Karpas-422 (cell line): Measurements from ENCODE around the gene SC5D. TPM values are rescaled to one million over a fixed set of nuclear protein-coding genes. Genes with fewer than 3 reads are reported as not detected.

Experiments
- DNase-seq: peaks from one replicate; pipeline ENCODE4 v3.0.0-alpha.2; 2015
- H2AFZ ChIP-seq: fragments of 200-600 bp; sonication (generic); 2 replicates; pipeline ENCODE4 v1.6.1; 2014; ENCODE audit warnings: antibody characterized with exemption, low read length, mixed read lengths
- H3K27ac ChIP-seq: fragments of 200-600 bp; sonication (generic); 2 replicates; pipeline ENCODE4 v1.5.1; 2014; ENCODE audit warnings: mild to moderate bottlenecking, low read length, moderate library complexity
- H3K27me3 ChIP-seq: fragments of 200-600 bp; sonication (generic); 2 replicates; pipeline ENCODE4 v1.6.1; 2014; ENCODE audit warnings: low read length, mixed read lengths
- H3K36me3 ChIP-seq: fragments of 200-600 bp; sonication (generic); 2 replicates; pipeline ENCODE4 v1.6.1; 2014; ENCODE audit warnings: low read length, mixed read lengths; ENCODE audit not compliant: insufficient read depth
- H3K4me1 ChIP-seq: fragments of 200-600 bp; sonication (generic); 2 replicates; pipeline ENCODE4 v1.6.1; 2014; ENCODE audit warnings: mild to moderate bottlenecking, low read length, mixed read lengths
- H3K4me2 ChIP-seq: fragments of 200-600 bp; sonication (generic); 2 replicates; pipeline ENCODE4 v1.6.1; 2014; ENCODE audit warnings: low read length, low read depth, mild to moderate bottlenecking; ENCODE audit not compliant: poor library complexity, severe bottlenecking
- H3K4me3 ChIP-seq: fragments of 200-600 bp; sonication (generic); 2 replicates; pipeline ENCODE4 v1.5.1; 2014; ENCODE audit warnings: mild to moderate bottlenecking, antibody characterized with exemption, low read length, mixed read lengths
- H3K79me2 ChIP-seq: fragments of 200-600 bp; sonication (generic); 2 replicates; pipeline ENCODE4 v1.6.1; 2014; ENCODE audit warnings: mild to moderate bottlenecking, low read length, mixed read lengths
- H3K9ac ChIP-seq: fragments of 200-600 bp; sonication (generic); 2 replicates; pipeline ENCODE4 v1.6.0; 2014; ENCODE audit warnings: low read length
- H3K9me2 ChIP-seq: fragments of 200-600 bp; sonication (generic), shearing (Covaris generic); replicated peaks from 2 replicates; pipeline ENCODE4 v1.6.0; 2014; ENCODE audit warnings: mild to moderate bottlenecking, low read length, moderate library complexity; ENCODE audit not compliant: insufficient read depth
- H3K9me3 ChIP-seq: fragments of 300-700, 200-600 bp; sonication (generic); 2 replicates; pipeline ENCODE4 v1.6.1; 2014; ENCODE audit warnings: low read length, mixed read lengths
- H4K20me1 ChIP-seq: fragments of 200-600 bp; sonication (generic); 2 replicates; pipeline ENCODE4 v1.6.1; 2014; ENCODE audit warnings: mild to moderate bottlenecking, antibody characterized with exemption, low read length, low read depth; ENCODE audit not compliant: insufficient read depth
- total RNA-seq: library from RNA; depleted of rRNA; stranded (reverse); fragments of >200 nt; shearing (Covaris generic); gene quantifications from 2 replicates; pipeline ENCODE4 v1.2.3, GENCODE V29; 2014; ENCODE audit warnings: low replicate concordance

Gene SC5D
- total RNA-seq, 1 experiment from 2014 or later = 27.2 TPM

DNA sequence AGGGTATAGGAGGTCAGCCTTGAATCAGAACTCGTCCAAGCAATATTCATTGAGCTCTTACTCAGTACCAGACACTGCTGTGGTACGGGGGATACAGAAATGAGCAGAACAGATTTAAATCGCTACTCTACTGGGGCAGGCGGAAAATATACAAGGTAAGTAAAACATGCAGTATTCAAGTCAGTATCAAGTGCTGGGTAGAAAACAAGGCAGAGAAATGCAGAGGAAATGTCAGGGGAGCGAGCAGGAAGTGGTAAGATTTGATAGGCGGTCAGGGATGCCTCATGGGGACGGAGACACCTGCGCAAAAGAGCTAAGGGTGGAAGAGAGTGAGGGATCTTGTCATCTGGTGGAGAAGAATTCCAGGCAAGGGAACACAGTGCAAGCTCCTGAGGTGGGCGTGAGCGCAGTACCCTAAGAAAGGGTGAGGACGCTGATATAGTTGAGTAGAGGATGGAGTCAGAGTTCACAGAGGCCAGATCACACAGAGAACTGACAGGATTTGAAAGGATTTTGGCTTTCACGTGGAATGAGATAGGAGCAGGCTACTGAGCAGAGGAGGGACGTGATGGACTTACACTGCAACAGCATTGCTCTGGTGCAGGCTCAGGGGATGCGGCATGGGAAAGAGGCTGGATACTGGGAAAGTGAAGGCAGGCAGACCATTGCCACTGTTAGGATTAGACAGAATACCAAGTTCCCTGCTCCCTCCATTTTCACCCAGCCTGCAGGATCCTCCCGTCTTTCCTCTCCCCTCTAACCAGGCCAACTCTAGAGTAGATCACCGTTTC lies 35.8 kb downstream of the SC5D start:
- H4K20me1 ChIP-seq = no peaks in the 10 kb centered on the region
- peak overlapping the region; percentile 52 for H3K4me2 ChIP-seq
- no peaks in the 10 kb centered on the region for H3K79me2 ChIP-seq
- peak; percentile 56 for DNase-seq
- peak overlapping the region; percentile 26; the same call in 1 of the 2 replicates for H3K4me3 ChIP-seq
- H3K4me1 ChIP-seq = peaks cover 44% of the 10 kb centered on the region
- peak overlapping the region; percentile 72 for H3K27ac ChIP-seq
- no peaks in the 10 kb centered on the region for H3K36me3 ChIP-seq
- H3K27me3 ChIP-seq = no peaks in the 10 kb centered on the region
- no peaks in the 10 kb centered on the region for H3K9me2 ChIP-seq
- H3K9me3 ChIP-seq = no peaks in the 10 kb centered on the region
- peak overlapping the region; percentile 52 for H3K9ac ChIP-seq
- H2AFZ ChIP-seq = peak overlapping the region; percentile 33; the same call in 1 of the 2 replicates

DNA sequence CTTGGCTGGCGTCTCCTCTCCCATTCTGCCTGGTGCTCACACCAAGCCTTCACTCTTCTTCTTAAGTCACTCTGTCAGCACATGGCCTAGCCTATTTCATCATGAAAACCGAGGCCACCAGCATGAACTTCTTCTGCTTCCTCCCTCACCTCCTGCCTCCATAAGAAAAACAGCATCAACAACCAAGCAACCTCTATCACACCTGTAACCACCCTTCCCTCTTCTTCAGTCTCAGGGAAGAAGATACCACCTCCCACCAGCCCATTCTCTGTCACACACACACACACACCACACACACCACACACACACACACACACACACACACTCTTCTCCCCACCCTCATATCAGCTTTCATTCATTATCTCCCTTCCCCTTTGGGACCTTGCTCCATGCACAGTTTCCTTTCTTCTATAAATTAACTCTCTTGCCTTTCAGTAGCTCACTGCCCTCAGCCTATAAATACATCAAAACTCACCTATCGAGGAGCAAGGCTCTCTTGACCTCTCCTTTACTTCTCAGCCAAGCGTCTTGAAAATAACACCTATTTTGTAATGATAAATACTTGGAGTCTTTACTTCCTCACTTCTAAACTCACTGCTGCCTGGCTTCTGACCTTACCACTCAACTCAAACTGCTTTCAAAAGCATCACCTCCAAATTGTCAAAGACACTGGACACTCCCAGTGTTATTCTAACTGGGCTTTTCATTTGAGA lies 36.6 kb downstream of the SC5D start:
- Histone ChIP-seq H2AFZ (no peak overlapping the region), H3K9me2 (no peaks in the 10 kb centered on the region), H3K9me3 (no peaks in the 10 kb centered on the region), H3K36me3 (no peaks in the 10 kb centered on the region), H3K27me3 (no peaks in the 10 kb centered on the region), H3K9ac (peak overlapping the region; percentile 52; the same call in 1 of the 2 replicates), H3K4me2 (peak overlapping the region; percentile 52), H3K4me1 (peaks cover 38% of the 10 kb centered on the region), H3K4me3 (no peak overlapping the region), H4K20me1 (no peaks in the 10 kb centered on the region), H3K27ac (peak overlapping the region; percentile 72; the same call in 1 of the 2 replicates), H3K79me2 (no peaks in the 10 kb centered on the region)
- DNase-seq = no peak

GRCh38 chr11:121329781-121330395 lies 37.3 kb downstream of the SC5D start:
- no peak overlapping the region for H3K27ac ChIP-seq

DNA sequence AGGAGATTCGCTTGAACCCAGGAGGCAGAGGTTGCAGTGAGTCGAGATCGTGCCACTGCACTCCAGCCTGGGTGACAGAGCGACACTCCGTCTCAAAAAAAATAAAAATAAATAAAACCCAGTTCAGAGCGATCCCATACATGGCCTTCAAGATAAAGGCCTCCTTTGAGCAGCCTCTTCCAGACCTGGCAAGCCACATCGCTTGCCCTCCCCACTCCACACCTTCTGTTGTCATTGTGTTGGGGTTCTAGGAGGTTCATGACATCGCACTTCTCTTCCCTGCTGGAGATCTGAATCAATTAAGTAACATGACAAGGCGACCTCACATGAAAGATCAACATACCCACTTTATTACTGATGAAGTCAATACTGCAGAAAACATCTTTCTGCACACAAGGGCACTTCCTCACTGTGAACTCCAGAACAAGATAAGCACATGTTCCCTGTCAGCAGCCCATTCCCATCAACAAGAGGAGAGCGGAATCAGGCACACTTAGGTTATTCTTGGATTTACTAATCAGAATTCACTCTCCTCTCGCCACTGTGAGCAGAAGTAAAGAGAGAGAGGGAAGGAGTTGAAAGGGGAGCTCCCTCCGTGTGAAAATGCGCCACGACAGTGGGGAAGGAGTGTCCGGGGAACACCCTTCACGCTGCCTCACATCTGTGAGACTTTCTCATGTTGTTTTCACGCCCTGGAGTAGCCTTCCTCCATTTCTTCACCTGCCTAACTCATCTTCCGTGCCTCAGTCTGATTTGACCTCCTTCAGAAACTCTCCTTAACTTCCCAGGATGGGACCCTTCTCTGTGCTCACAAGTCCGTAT lies 38.3 kb downstream of the SC5D start:
- H3K27me3 ChIP-seq = no peaks in the 10 kb centered on the region
- no peak overlapping the region for H2AFZ ChIP-seq
- no peaks in the 10 kb centered on the region for H3K36me3 ChIP-seq
- H3K9me2 ChIP-seq = no peaks in the 10 kb centered on the region
- no peaks in the 10 kb centered on the region for H3K79me2 ChIP-seq
- H3K9ac ChIP-seq = no peak overlapping the region
- no peak for DNase-seq
- H3K4me3 ChIP-seq = no peak overlapping the region
- H3K4me2 ChIP-seq = no peak overlapping the region
- H3K9me3 ChIP-seq = no peaks in the 10 kb centered on the region
- no peak overlapping the region for H3K27ac ChIP-seq
- peaks cover 46% of the 10 kb centered on the region for H3K4me1 ChIP-seq
- no peaks in the 10 kb centered on the region for H4K20me1 ChIP-seq

More at GRCh38 chr11:121329781-121330395, 37.3 kb downstream of the SC5D start:
- no peaks in the 10 kb centered on the region for H4K20me1 ChIP-seq
- H3K9ac ChIP-seq = no peak overlapping the region
- peaks cover 38% of the 10 kb centered on the region for H3K4me1 ChIP-seq
- H3K36me3 ChIP-seq = no peaks in the 10 kb centered on the region
- H3K9me2 ChIP-seq = no peaks in the 10 kb centered on the region
- no peaks in the 10 kb centered on the region for H3K27me3 ChIP-seq
- no peaks in the 10 kb centered on the region for H3K79me2 ChIP-seq
- no peaks in the 10 kb centered on the region for H3K9me3 ChIP-seq
- H2AFZ ChIP-seq = no peak overlapping the region
- no peak overlapping the region for H3K4me3 ChIP-seq
- H3K4me2 ChIP-seq = no peak overlapping the region
- DNase-seq = no peak

- Histone ChIP-seq H3K9me3 (no peaks in the 10 kb centered on the region), H2AFZ (no peak overlapping the region), H3K79me2 (no peaks in the 10 kb centered on the region), H3K4me3 (no peak overlapping the region), H4K20me1 (no peaks in the 10 kb centered on the region), H3K4me2 (no peak overlapping the region), H3K36me3 (no peaks in the 10 kb centered on the region), H3K27me3 (no peaks in the 10 kb centered on the region), H3K27ac (no peak overlapping the region), H3K9ac (no peak overlapping the region), H3K4me1 (peaks cover 35% of the 10 kb centered on the region), H3K9me2 (no peaks in the 10 kb centered on the region)
- DNase-seq = peak; percentile 47
Measured at GRCh38 chr11:121334973-121335710, 42.6 kb downstream of the SC5D start.

- Histone ChIP-seq H3K9me3 (no peaks in the 10 kb centered on the region), H3K4me3 (no peak overlapping the region), H2AFZ (no peak overlapping the region), H3K27ac (no peak overlapping the region), H3K79me2 (no peaks in the 10 kb centered on the region), H3K9ac (no peak overlapping the region), H3K9me2 (no peaks in the 10 kb centered on the region), H3K27me3 (no peaks in the 10 kb centered on the region), H3K36me3 (no peaks in the 10 kb centered on the region), H4K20me1 (no peaks in the 10 kb centered on the region), H3K4me1 (peaks cover 39% of the 10 kb centered on the region), H3K4me2 (no peak overlapping the region)
- DNase-seq = no peak
Measured at GRCh38 chr11:121336279-121336937, 43.8 kb downstream of the SC5D start.

DNA sequence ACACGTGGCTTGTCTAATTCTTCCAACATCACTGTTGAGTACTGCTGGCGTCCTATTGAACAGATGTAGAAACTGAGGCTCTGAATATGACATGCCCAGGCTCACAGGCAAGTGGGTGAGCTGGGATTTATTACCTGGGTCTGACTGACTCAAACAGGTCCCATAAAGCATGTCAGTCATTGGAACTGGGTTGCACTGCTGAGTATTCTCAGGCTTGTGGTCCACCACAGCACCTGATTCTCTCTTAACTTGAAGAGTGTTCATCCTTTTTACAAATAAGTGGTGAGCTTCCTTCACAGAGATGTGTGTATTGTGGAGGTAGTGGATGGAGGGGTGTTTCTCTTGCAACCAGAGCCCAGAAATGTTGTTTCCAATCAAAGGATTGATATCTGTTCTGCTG lies 44.5 kb downstream of the SC5D start:
- Histone ChIP-seq H3K79me2 (no peaks in the 10 kb centered on the region), H3K4me2 (no peak overlapping the region), H3K27ac (no peak overlapping the region), H3K9me2 (no peaks in the 10 kb centered on the region), H3K27me3 (no peaks in the 10 kb centered on the region), H3K9me3 (no peaks in the 10 kb centered on the region), H3K36me3 (no peaks in the 10 kb centered on the region), H4K20me1 (no peaks in the 10 kb centered on the region), H2AFZ (no peak overlapping the region), H3K4me1 (peaks cover 42% of the 10 kb centered on the region), H3K4me3 (no peak overlapping the region), H3K9ac (no peak overlapping the region)
- no peak for DNase-seq
